Activated CD8-positive, alpha-beta memory T cell treated with anti-CD3 and anti-CD28 coated beads, Interleukin-2, amount 50 U/mL, for 24 hours (primary cell): ENCODE data around the gene RAD52.

ENCODE experiments used
- DNase-seq: peaks from one replicate; pipeline ENCODE4 v3.0.0-alpha.2; 2020; ENCODE audit errors: extremely low read depth

The RAD52 gene

GRCh38 chr12:913919-914698, 35.4 kb downstream of the RAD52 start:
- no peak for DNase-seq

DNA sequence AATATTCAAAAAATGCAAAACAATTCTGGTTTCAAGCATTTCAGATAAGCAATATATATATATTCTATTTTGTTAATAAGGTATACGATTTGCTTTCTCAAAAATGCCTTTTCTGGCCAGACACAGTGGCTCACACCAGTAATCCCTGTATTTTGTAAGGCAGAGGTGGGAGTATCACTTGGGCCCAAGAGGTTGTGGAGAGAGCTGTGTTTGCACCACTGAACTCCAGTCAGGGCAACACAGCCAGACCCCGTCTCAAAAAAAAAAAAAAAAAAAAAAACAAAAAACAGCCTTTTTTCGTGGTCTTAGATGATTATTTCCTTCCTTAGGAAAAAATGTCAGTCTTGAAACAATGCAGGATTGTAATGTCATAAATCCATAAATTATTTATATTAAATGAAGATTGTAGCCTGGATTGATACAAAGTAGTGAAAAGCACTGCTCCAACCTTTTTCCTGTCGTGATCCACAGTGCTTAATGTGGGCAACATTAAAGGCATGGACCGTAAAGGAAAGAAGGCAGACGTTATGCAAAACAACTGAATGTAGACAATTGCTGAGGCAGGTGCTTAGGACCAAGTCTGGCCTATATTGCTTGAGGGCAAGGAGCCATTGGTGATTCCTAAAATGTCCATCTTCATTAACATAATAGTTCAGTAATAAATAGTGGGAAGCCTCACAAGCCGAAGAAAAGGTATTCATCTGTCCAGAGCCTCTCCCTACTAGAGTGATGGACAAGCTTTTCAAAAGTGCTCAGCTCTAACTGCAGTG, 36.8 kb downstream of the RAD52 start:
- no peak for DNase-seq

DNA sequence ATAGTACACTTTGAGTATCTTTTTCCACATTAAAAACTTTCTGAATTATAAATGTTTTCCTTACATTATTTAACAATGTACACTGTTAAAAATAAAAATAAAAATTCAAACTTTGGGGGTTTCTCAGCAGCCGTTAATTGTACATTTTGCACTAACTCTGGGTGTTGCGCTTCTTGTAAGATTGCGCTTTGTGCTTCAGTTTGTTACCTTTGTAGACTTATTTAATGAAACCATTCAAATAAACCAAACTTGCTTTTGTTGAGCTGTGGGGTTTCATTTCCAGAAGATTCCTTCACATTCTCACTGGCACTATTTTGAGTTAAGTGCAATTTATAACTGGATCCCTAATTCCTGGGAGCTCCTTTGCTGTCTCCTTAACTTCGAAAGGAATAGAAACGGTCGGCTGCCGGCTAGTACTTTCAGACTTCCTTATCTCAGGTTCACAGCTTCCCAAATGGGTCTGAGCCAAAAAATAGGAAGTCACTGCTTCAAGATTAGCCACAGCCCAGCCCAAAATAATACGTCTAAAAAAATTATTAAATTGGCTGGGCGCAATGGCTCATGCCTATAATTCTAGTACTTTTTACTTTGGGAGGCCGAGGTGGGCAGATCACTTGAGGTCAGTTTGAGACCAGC, 38.2 kb downstream of the RAD52 start:
- no peak for DNase-seq

DNA sequence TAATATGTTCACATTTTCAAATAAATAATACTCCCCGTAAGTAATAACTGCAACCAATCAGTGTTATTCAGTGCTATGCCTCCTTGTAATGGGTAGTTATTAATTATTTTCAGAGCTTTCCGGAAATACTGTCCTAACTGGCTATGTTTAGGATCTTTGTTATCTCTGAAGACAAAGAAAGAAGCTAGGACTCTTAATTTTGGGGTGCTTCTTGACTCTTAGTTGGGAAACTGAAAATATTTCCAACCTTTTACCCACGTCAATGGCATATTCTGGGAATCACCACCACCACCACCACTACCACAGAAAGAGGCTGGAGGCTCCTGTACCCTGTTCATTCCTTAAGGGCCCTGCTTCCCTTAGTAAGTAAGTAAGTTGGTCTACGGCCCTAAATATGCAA, 39.1 kb downstream of the RAD52 start:
- no peak for DNase-seq

DNA sequence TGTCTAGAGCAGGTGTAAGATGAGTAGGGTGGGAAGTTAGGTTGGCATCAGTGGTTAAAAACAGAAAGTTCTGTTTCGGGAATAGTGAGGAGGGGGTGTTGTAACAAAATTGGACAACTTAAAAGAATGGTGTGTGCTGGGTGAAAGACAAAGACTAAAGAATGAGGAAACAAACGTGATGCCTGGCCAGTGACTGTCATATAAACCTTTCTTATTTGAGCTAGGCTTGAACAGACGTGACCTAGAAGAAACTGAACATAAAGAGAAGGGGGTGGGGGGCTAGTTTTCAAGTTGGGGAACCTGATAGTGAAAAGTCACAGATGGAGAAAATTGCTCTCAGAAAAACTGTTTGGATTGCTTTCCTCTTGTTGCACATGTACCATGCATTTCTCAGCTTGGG, 39.6 kb downstream of the RAD52 start:
- no peak for DNase-seq

DNA sequence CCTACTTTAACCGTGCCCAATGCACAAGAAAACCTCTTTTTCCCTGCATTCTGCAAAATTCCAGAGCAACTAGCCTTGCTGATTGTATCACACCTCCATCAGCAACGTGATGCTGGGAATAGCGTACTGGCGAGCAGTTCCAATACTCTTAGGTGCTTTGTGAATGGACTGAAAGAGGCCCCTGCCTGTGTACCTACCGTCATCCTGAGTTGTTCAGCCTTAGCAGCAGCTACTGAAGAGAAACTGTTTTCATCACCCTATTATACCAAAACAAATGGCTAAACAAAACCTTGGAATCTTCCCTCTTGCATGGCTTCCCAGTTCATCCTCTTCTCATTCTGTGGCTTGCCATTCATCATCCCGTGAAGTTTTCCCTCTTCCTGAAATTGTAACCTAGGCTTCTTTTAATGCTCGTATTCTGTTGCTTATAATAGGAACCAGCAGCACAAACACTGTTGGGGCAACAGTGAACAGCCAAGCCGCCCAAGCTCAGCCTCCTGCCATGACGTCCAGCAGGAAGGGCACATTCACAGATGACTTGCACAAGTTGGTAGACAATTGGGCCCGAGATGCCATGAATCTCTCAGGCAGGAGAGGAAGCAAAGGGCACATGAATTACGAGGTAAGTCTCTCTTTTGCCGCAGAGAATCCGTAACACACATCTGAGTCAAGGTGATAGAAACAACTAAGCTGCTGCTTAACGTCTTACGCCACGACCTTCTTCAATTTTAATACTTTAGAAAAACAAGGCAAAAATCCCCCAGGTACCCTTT, 41.9 kb downstream of the RAD52 start:
- no peak for DNase-seq

DNA sequence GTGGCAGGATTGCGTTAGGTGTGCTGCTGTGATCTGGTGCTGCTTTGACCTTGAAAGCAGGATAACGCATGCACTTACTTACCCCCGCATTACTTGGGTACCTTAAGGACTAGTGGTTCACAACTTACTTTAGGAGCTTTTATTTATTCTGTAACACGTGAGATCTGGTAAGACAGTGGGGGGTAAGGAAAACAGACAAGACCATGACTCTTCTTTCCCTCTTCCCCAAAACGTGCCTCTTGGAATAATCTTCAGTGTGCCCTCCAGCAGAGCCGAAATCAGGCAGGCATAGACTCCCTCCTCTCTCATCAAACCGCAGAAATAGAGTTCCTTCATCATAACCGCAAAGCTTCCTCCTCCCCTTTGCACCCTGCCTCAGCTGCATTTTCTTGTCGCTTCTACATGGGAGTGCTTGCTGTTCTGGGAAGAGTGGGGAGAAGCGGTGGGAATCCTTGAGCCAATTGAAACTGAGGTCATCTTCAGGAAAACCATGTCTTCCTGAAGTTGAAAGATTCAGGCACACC, 43.4 kb downstream of the RAD52 start:
- no peak for DNase-seq

- no peak for DNase-seq
Observed at GRCh38 chr12:905261-906031, 44.0 kb downstream of the RAD52 start.

- no peak for DNase-seq
Observed at GRCh38 chr12:904010-904414, 45.5 kb downstream of the RAD52 start.

DNA sequence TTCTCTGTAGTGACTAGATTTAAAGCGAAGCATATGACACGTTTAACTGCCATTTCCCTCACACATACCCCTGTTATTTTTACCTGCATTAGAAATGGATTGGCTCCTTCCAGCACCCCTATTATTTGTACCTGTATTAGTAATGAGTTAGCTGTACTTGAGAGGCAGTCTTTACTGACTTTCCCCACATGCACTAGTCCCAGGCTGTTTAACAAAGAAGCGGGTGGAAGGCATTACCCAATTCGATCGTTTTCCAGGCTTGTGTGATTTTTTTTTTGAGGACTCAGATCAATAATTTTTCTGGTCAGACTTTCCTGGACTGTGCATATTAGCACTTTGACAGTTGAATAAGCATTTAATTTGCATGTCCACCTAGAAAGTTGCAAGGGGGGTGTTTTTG, 46.4 kb downstream of the RAD52 start:
- no peak for DNase-seq

DNA sequence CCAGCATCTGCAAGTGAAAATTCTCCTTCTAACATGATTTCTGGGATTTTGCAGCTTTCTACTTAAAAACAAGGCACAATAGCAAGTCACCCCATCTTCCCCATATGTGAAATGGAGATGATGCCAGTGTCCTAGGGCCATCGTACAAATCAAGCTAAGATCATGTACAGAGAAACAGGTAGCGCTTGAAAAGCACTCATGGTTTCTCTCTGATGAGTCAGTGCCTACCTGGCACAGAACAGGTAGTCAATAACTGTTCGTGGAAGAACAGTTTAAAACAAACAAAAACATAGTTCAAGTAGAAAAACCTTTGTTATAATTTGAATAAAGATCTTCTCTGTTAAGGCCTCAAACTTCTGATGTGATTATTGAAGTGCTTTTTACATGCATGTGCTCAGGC, 46.9 kb downstream of the RAD52 start:
- DNase-seq: no peak

DNA sequence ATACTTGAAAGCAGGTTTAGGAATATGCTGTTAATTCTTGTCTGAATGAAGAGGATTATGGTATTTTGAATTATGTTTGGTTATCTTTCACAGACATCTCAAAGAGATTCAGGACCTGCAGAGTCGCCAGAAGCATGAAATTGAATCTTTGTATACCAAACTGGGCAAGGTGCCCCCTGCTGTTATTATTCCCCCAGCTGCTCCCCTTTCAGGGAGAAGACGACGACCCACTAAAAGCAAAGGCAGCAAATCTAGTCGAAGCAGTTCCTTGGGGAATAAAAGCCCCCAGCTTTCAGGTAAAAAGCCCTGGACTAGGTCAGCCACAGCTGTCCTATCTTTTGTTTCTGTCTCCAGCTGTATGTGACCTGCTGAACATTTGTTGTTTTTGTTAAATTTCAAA, 52.1 kb downstream of the RAD52 start:
- no peak for DNase-seq

- DNase-seq: no peak
Observed at GRCh38 chr12:896031-896430, 53.5 kb downstream of the RAD52 start.

- no peak for DNase-seq
Observed at GRCh38 chr12:894226-894625, 55.3 kb downstream of the RAD52 start.

DNA sequence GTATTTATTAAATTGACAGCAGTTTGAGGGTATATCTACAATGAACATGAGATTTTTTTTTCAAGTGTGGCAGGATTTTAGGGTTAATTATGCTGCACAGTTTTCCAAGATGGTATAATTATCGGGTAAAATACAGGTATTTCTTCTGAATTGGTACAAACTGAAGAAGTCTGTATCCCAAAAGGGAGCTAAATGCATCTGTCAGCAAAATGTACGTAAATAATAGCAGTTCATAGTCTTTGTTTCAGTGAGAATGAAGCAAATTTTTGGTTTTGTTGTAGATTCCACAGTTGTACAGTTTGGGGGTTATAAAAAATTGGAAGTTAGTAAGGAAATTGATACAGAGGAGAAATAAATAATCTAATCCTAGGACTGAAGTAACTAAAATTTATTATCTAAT, 63.3 kb downstream of the RAD52 start:
- DNase-seq: no peak

GRCh38 chr12:885701-886100, 63.8 kb downstream of the RAD52 start:
- no peak for DNase-seq

DNA sequence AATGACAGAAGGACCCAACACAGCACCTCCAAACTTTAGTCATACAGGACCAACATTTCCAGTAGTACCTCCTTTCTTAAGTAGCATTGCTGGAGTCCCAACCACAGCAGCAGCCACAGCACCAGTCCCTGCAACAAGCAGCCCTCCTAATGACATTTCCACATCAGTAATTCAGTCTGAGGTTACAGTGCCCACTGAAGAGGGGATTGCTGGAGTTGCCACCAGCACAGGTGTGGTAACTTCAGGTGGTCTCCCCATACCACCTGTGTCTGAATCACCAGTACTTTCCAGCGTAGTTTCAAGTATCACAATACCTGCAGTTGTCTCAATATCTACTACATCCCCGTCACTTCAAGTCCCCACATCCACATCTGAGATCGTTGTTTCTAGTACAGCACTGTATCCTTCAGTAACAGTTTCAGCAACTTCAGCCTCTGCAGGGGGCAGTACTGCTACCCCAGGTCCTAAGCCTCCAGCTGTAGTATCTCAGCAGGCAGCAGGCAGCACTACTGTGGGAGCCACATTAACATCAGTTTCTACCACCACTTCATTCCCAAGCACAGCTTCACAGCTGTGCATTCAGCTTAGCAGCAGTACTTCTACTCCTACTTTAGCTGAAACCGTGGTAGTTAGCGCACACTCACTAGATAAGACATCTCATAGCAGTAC, 64.6 kb downstream of the RAD52 start:
- DNase-seq: no peak

- no peak for DNase-seq
Observed at GRCh38 chr12:880656-881055, 68.8 kb downstream of the RAD52 start.

- no peak for DNase-seq
Observed at GRCh38 chr12:879641-880040, 69.9 kb downstream of the RAD52 start.

DNA sequence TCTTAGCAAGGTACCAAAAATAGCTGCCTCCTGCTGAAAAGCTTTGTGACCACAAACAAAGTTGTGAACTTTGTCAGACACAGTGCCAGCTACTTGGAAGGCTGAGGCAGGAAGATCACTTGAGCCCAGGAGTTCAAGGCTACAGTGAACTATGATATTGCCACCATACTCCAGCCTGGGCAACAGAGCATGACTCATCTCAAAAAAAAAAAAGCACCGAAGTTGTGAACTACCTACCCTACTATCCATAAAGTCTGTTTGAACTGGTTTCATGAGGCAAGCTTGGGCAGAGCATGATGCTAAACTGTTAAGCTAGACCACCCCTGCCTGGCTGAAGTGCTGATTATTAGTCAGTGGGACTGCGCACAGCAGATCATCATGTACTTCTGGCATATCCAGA, 75.5 kb downstream of the RAD52 start:
- DNase-seq: no peak

DNA sequence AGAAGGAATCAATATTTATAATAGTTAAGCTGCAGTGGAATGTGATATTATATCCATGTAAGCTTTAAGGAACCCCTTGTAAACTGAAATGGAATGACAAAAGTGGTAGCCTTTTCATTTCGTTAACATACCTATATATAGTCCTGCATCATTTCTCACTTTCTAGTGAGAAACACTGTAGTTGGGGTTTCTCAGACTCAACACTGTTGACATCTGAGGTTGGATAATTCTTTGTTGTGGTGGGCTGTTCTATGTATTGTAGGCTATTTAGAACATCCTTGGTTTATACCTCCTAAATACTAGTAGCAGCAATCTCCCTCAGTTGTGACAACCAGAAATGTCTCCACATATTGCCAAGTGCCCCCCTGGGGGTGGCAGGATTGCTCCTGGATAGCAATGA, 79.1 kb downstream of the RAD52 start:
- DNase-seq: no peak
